ENCODE results near the gene FBL.
"Not testable (repeated sequence)": the region's sequence is repeated elsewhere in the genome, so short reads cannot be mapped to it uniquely, and the experiment has no call there.

The FBL gene

GRCh38 chr19:39820696-39821095 is 25.5 kb downstream of the FBL start:
- DNase-seq = no peak

- DNase-seq = no peak
Measured at GRCh38 chr19:39819786-39820185, 26.4 kb downstream of the FBL start.

- no peak for DNase-seq
Measured at GRCh38 chr19:39818626-39819097, 27.5 kb downstream of the FBL start.

GRCh38 chr19:39817888-39818561 is 28.2 kb downstream of the FBL start:
- no peak for DNase-seq

GRCh38 chr19:39816287-39817048 is 29.7 kb downstream of the FBL start:
- no peak for DNase-seq

- no peak for DNase-seq
Measured at GRCh38 chr19:39814595-39814994, 31.6 kb downstream of the FBL start.

GRCh38 chr19:39814111-39814510 is 32.1 kb downstream of the FBL start:
- not testable (repeated sequence) for DNase-seq

- DNase-seq = no peak
Measured at GRCh38 chr19:39813264-39813993, 32.8 kb downstream of the FBL start.

GRCh38 chr19:39811064-39811463 is 35.1 kb downstream of the FBL start:
- DNase-seq = no peak

- no peak for DNase-seq
Measured at GRCh38 chr19:39810424-39810823, 35.8 kb downstream of the FBL start.

GRCh38 chr19:39809368-39809767 is 36.8 kb downstream of the FBL start:
- DNase-seq = no peak

- DNase-seq = not testable (repeated sequence)
Measured at GRCh38 chr19:39808688-39809087, 37.5 kb downstream of the FBL start.

GRCh38 chr19:39807846-39808364 is 38.3 kb downstream of the FBL start:
- DNase-seq = no peak

- DNase-seq = no peak
Measured at GRCh38 chr19:39805104-39805503, 41.1 kb downstream of the FBL start.

GRCh38 chr19:39802958-39803357 is 43.2 kb downstream of the FBL start:
- no peak for DNase-seq

- no peak for DNase-seq
Measured at GRCh38 chr19:39797083-39797482, 49.1 kb downstream of the FBL start.

- no peak for DNase-seq
Measured at GRCh38 chr19:39796000-39796498, 50.1 kb downstream of the FBL start.

- no peak for DNase-seq
Measured at GRCh38 chr19:39795001-39795400, 51.2 kb downstream of the FBL start.

GRCh38 chr19:39792999-39793546 is 53.1 kb downstream of the FBL start:
- peak; percentile 34 for DNase-seq

- no peak for DNase-seq
Measured at GRCh38 chr19:39788244-39788643, 57.9 kb downstream of the FBL start.
